Hypothalamus (tissue), 51 donors: ENCODE data around the gene PSMD12.
"Not testable (repeated sequence)": the region's sequence is repeated elsewhere in the genome, so short reads cannot be mapped to it uniquely, and the experiment has no call there.

Experiments used
- DNase-seq, 51 donors: peaks; one replicate each; lab custom pipeline; 2025; lab: John Stamatoyannopoulos, UW

The PSMD12 gene

GRCh38 chr17:67366193-67367157 is at the start of gene PSMD12:
Gene PSMD12, minus strand, starts transcription at chr17:67366577. Its CDS starts 58 bp downstream, at chr17:67366519.
- peak; percentile 59 to 95 (median 89) for DNase-seq

- DNase-seq = no peak
Measured at GRCh38 chr17:67415291-67415690, 48.9 kb upstream of the PSMD12 start.

GRCh38 chr17:67414559-67414958 is 48.2 kb upstream of the PSMD12 start:
- DNase-seq = no peak

- no peak for DNase-seq
Measured at GRCh38 chr17:67414130-67414529, 47.8 kb upstream of the PSMD12 start.

GRCh38 chr17:67413388-67413787 is 47.0 kb upstream of the PSMD12 start:
- DNase-seq = no peak

- no peak for DNase-seq
Measured at GRCh38 chr17:67412941-67413340, 46.6 kb upstream of the PSMD12 start.

GRCh38 chr17:67412032-67412431 is 45.7 kb upstream of the PSMD12 start:
- DNase-seq = no peak

GRCh38 chr17:67411397-67411796 is 45.0 kb upstream of the PSMD12 start:
- DNase-seq = no peak

GRCh38 chr17:67408455-67408830 is 42.1 kb upstream of the PSMD12 start:
- not testable (repeated sequence) for DNase-seq

GRCh38 chr17:67403483-67403882 is 37.1 kb upstream of the PSMD12 start:
- DNase-seq = no peak

GRCh38 chr17:67403065-67403464 is 36.7 kb upstream of the PSMD12 start:
- no peak for DNase-seq

- DNase-seq = no peak
Measured at GRCh38 chr17:67401598-67402504, 35.5 kb upstream of the PSMD12 start.

- no peak for DNase-seq
Measured at GRCh38 chr17:67401106-67401505, 34.7 kb upstream of the PSMD12 start.

GRCh38 chr17:67400193-67400592 is 33.8 kb upstream of the PSMD12 start:
- no peak for DNase-seq

- no peak for DNase-seq
Measured at GRCh38 chr17:67399676-67400075, 33.3 kb upstream of the PSMD12 start.

- no peak for DNase-seq
Measured at GRCh38 chr17:67393809-67394397, 27.5 kb upstream of the PSMD12 start.

GRCh38 chr17:67392111-67392510 is 25.7 kb upstream of the PSMD12 start:
- no peak for DNase-seq

GRCh38 chr17:67390646-67391361 is 24.4 kb upstream of the PSMD12 start:
- peak in 36 of 51 donors; percentile 7 to 80 (median 50) for DNase-seq

GRCh38 chr17:67390006-67390645 is 23.7 kb upstream of the PSMD12 start:
- peak in 3 of 51 donors; percentile 11 to 60 (median 59) for DNase-seq

- DNase-seq = no peak
Measured at GRCh38 chr17:67388986-67389385, 22.6 kb upstream of the PSMD12 start.
